Activated T-helper 17 cell treated with anti-CD3 and anti-CD28 coated beads, Interleukin-2, amount 50 U/mL, for 72 hours (primary cell): ENCODE data around the gene PHGDH. TPM values are rescaled to one million over a fixed set of nuclear protein-coding genes. Genes with fewer than 3 reads are reported as not detected.

ENCODE experiments used
- ATAC-seq: fragments of 150-1000 bp; cut with Tn5 transposase; replicated peaks from 2 replicates; pipeline ENCODE4 v1.10.0; 2021; ENCODE audit warnings: mild to moderate bottlenecking, moderate library complexity
- H3K27ac Mint-ChIP-seq: one replicate; pipeline ENCODE4 v1.8.0; 2022; ENCODE audit warnings: mixed read lengths
- H3K27me3 Mint-ChIP-seq: one replicate; pipeline ENCODE4 v1.8.0; 2022; ENCODE audit warnings: mixed read lengths
- H3K36me3 Mint-ChIP-seq: one replicate; pipeline ENCODE4 v1.8.0; 2022; ENCODE audit warnings: low read depth, mild to moderate bottlenecking, mixed read lengths
- H3K4me1 Mint-ChIP-seq: one replicate; pipeline ENCODE4 v1.8.0; 2022; ENCODE audit warnings: mixed read lengths
- H3K4me3 Mint-ChIP-seq: one replicate; pipeline ENCODE4 v1.8.0; 2022; ENCODE audit warnings: mild to moderate bottlenecking, mixed read lengths
- H3K9me3 Mint-ChIP-seq: one replicate; pipeline ENCODE4 v1.8.0; 2022; ENCODE audit warnings: mixed read lengths
- total RNA-seq, 2 donors: library from RNA; stranded (reverse); gene quantifications; one replicate each; pipeline ENCODE4 v1.2.3, GENCODE V29; 2022

Gene PHGDH
- total RNA-seq, 2 donors from 2014 or later = 11.6 to 27.5 TPM

DNA sequence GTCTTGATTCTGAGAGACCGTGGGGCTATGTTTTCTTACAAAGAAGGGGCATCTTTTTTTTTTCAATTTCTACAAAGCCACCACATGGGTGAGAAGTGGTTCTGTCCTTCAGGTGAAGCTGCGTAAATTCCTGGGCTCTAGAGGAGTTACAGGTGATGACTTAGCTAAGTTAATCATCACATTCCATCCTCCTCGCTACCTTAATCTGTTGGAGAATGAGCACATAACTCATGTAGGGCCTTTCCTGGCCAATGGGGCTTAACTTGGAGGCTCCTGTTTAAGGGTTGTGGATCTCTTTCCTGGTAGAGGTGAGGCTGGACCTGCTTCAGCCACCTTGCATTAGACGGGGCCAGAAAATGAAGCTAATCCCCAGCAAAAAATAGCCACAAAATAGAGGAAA lies 79.6 kb downstream of the PHGDH start:
- ATAC-seq = no peak
- Mint-ChIP-seq H3K4me3 (no peak overlapping the region), H3K27me3 (peaks cover 22% of the 10 kb centered on the region), H3K36me3 (no peaks in the 10 kb centered on the region), H3K4me1 (no peaks in the 10 kb centered on the region), H3K27ac (no peak overlapping the region), H3K9me3 (no peaks in the 10 kb centered on the region)

Other genes with a start within 250 kb of the PHGDH start
- not detected for gene HSD3B1, start 204.7 kb upstream of the PHGDH start, total RNA-seq
- gene ZNF697, start 63.7 kb upstream of the PHGDH start, total RNA-seq = under 1 TPM in 1 of 2 donors, not detected in 1; 0.06 TPM
- not detected for gene HMGCS2, start 57.0 kb downstream of the PHGDH start, total RNA-seq
- gene REG4, start 99.5 kb downstream of the PHGDH start, total RNA-seq = 1 to 10 TPM in 1 of 2 donors, not detected in 1; 1.4 TPM
- not detected for gene ADAM30, start 184.6 kb downstream of the PHGDH start, total RNA-seq